ENCODE data around the gene LCN2. TPM values are rescaled to one million over a fixed set of nuclear protein-coding genes. Genes with fewer than 3 reads are reported as not detected.

Gene LCN2
- total RNA-seq, 1 experiment from 2014 or later: 1.0 TPM

DNA sequence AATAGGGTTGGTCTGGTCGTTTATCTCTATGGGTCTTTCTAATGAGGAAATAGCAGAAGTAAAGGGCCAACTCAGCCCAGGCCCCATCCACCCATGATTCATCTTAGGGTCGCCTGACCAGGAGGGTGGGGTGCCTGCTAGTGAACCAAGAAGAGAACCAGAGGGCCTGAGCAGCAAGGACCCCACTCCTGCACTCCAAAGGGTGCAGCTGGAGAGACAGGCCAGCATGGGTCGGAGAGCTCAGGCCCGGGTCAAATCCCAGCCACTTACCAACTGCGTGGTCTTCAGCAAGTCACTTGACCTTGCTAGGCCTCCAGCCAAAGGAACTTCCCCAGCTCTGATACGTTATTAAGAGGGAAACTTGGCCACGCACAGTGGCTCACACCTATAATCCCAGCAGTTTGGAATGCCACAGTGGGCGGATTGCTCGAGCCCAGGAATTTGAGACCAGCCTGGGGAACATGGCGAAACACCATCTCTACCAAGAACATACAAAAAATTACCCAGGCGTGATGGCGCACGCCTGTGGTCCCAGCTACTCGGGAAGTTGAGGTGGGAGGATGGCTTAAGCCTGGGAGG, 15.1 kb downstream of the LCN2 start:
- DNase-seq (ENCODE audit: low read depth, low spot score) (no peak), ATAC-seq (no peak)
- ChIA-PET POLR2A (no interaction called here), CTCF (interaction anchor here (0.6 kb wide), 1 partner anchor 9 kb away, joined by 11 read pairs; no protein-coding TSS in a partner anchor)
- H3K27me3 ChIP-seq (ENCODE audit: control insufficient read depth, insufficient read depth, low read length): no peaks in the 10 kb centered on the region
- intact Hi-C loops (cut with micrococcal nuclease; ENCODE audit: unreplicated experiment) (no loop called here), in situ Hi-C loops (cut with HindIII; ENCODE audit: low pct_unique_long_range_greater_than_20kb, low sequenced_read_pairs) (no loop called here)
- no peaks in the 10 kb centered on the region; the same call in 1 of the 2 replicates for H3K36me3 ChIP-seq (ENCODE audit: control insufficient read depth, insufficient read depth, low read length)
- H3K9me3 ChIP-seq (ENCODE audit: control insufficient read depth, insufficient read depth, low read depth, low read length): no peaks in the 10 kb centered on the region
- TF ChIP-seq SIN3A (IDR thresholded peaks at IDR 0.05; ENCODE audit: borderline replicate concordance, insufficient read depth, low read depth, low read length) (no peak), POLR2AphosphoS5 (IDR thresholded peaks at IDR 0.05; ENCODE audit: low read depth, low read length) (no peak)
- 0 out of 2 replicates have a peak, but pooled peaks cover 5% of the 10 kb centered on the region for H3K4me1 ChIP-seq (ENCODE audit: control insufficient read depth, insufficient read depth, low read length)
- H3K4me3 ChIP-seq (ENCODE audit: low read depth in 2 of 2, low read length in 2 of 2): no peak overlapping the region
- H3K27ac ChIP-seq (ENCODE audit: low read length): no peak overlapping the region
- no TSS peak for BruUV-seq (replicated peaks)

DNA sequence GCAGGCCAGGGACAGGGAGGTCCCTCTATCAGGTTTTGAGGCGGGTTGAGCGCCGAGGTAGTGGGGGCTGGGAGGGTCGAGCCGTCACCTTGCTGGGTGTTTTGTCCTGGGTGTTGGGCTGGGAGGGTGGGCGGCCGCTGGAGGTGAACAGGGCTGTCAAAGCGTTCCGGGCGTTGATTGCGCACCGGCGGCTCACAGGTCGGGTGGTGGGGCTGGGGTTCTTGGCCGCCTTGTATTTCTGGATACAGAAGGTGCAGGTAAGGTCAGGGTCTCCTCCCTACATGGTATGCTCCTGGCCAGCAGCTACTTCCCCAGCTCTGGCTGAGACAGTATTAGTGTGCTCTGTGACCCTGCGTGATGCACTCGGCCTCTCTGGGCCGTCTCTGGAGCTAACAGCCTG, 16.9 kb downstream of the LCN2 start:
- intact Hi-C loops (cut with micrococcal nuclease; ENCODE audit: unreplicated experiment) (no loop called here), in situ Hi-C loops (cut with HindIII; ENCODE audit: low pct_unique_long_range_greater_than_20kb, low sequenced_read_pairs) (no loop called here)
- Histone ChIP-seq H3K4me3 (ENCODE audit: low read depth in 2 of 2, low read length in 2 of 2) (no peak overlapping the region), H3K27me3 (ENCODE audit: control insufficient read depth, insufficient read depth, low read length) (no peaks in the 10 kb centered on the region), H3K9me3 (ENCODE audit: control insufficient read depth, insufficient read depth, low read depth, low read length) (no peaks in the 10 kb centered on the region), H3K36me3 (ENCODE audit: control insufficient read depth, insufficient read depth, low read length) (no peaks in the 10 kb centered on the region), H3K4me1 (ENCODE audit: control insufficient read depth, insufficient read depth, low read length) (0 out of 2 replicates have a peak, but pooled peaks cover under 1% of the 10 kb centered on the region), H3K27ac (ENCODE audit: low read length) (no peak overlapping the region)
- no peak for ATAC-seq
- BruUV-seq (replicated peaks): no TSS peak
- POLR2A ChIA-PET: no interaction called here
- CTCF ChIA-PET: no interaction called here
- TF ChIP-seq SIN3A (IDR thresholded peaks at IDR 0.05; ENCODE audit: borderline replicate concordance, insufficient read depth, low read depth, low read length): no peak
- no peak for TF ChIP-seq TCF7L2 (IDR thresholded peaks at IDR 0.05; ENCODE audit: low read depth, low read length)
- TF ChIP-seq, protein P1, sequence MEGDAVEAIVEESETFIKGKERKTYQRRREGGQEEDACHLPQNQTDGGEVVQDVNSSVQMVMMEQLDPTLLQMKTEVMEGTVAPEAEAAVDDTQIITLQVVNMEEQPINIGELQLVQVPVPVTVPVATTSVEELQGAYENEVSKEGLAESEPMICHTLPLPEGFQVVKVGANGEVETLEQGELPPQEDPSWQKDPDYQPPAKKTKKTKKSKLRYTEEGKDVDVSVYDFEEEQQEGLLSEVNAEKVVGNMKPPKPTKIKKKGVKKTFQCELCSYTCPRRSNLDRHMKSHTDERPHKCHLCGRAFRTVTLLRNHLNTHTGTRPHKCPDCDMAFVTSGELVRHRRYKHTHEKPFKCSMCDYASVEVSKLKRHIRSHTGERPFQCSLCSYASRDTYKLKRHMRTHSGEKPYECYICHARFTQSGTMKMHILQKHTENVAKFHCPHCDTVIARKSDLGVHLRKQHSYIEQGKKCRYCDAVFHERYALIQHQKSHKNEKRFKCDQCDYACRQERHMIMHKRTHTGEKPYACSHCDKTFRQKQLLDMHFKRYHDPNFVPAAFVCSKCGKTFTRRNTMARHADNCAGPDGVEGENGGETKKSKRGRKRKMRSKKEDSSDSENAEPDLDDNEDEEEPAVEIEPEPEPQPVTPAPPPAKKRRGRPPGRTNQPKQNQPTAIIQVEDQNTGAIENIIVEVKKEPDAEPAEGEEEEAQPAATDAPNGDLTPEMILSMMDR (IDR thresholded peaks at IDR 0.05): no peak
- TF ChIP-seq, protein P2, sequence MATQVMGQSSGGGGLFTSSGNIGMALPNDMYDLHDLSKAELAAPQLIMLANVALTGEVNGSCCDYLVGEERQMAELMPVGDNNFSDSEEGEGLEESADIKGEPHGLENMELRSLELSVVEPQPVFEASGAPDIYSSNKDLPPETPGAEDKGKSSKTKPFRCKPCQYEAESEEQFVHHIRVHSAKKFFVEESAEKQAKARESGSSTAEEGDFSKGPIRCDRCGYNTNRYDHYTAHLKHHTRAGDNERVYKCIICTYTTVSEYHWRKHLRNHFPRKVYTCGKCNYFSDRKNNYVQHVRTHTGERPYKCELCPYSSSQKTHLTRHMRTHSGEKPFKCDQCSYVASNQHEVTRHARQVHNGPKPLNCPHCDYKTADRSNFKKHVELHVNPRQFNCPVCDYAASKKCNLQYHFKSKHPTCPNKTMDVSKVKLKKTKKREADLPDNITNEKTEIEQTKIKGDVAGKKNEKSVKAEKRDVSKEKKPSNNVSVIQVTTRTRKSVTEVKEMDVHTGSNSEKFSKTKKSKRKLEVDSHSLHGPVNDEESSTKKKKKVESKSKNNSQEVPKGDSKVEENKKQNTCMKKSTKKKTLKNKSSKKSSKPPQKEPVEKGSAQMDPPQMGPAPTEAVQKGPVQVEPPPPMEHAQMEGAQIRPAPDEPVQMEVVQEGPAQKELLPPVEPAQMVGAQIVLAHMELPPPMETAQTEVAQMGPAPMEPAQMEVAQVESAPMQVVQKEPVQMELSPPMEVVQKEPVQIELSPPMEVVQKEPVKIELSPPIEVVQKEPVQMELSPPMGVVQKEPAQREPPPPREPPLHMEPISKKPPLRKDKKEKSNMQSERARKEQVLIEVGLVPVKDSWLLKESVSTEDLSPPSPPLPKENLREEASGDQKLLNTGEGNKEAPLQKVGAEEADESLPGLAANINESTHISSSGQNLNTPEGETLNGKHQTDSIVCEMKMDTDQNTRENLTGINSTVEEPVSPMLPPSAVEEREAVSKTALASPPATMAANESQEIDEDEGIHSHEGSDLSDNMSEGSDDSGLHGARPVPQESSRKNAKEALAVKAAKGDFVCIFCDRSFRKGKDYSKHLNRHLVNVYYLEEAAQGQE (IDR thresholded peaks at IDR 0.05; ENCODE audit: insufficient read depth in 1 of 2, low read depth in 2 of 2, low read length in 1 of 2): no peak
- no peak for TF ChIP-seq POLR2AphosphoS5 (IDR thresholded peaks at IDR 0.05; ENCODE audit: low read depth, low read length)
- DNase-seq (ENCODE audit: low read depth, low spot score): no peak

DNA sequence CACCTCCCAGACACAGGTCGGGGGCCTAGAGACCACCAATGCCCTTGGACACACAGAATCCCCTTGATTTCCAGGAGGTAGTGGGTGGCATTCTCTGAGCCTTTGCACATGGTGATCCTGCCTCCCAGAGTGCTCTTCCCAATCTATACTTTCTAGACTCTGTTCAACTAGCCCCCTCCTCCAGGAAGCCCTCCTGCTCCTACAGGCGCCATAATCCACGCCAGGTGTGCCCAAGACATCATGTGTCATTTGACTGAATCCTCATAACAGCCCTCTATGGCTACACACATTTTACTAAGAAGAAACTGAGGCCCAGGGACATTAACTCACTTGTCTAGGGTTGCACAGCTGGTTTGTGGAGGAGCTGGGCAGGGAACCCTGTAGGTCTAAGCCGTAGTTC, 18.0 kb downstream of the LCN2 start:
- BruUV-seq (replicated peaks): no TSS peak
- DNase-seq (ENCODE audit: low read depth, low spot score) (no peak), ATAC-seq (no peak)
- intact Hi-C loops (cut with micrococcal nuclease; ENCODE audit: unreplicated experiment) (no loop called here), in situ Hi-C loops (cut with HindIII; ENCODE audit: low pct_unique_long_range_greater_than_20kb, low sequenced_read_pairs) (no loop called here)
- no peak overlapping the region for H3K27ac ChIP-seq (ENCODE audit: low read length)
- no peak overlapping the region for H3K4me3 ChIP-seq (ENCODE audit: low read depth in 2 of 2, low read length in 2 of 2)
- no peak for TF ChIP-seq SIN3A (IDR thresholded peaks at IDR 0.05; ENCODE audit: borderline replicate concordance, insufficient read depth, low read depth, low read length)
- TF ChIP-seq, protein P2 (IDR thresholded peaks at IDR 0.05; ENCODE audit: insufficient read depth in 1 of 2, low read depth in 2 of 2, low read length in 1 of 2): no peak
- no peak for TF ChIP-seq TCF7L2 (IDR thresholded peaks at IDR 0.05; ENCODE audit: low read depth, low read length)
- no peak for TF ChIP-seq POLR2AphosphoS5 (IDR thresholded peaks at IDR 0.05; ENCODE audit: low read depth, low read length)
- H3K36me3 ChIP-seq (ENCODE audit: control insufficient read depth, insufficient read depth, low read length): no peaks in the 10 kb centered on the region
- POLR2A ChIA-PET: no interaction called here
- no peaks in the 10 kb centered on the region for H3K27me3 ChIP-seq (ENCODE audit: control insufficient read depth, insufficient read depth, low read length)
- no peaks in the 10 kb centered on the region for H3K4me1 ChIP-seq (ENCODE audit: control insufficient read depth, insufficient read depth, low read length)
- CTCF ChIA-PET: interaction anchor here (0.6 to 0.9 kb wide), 2 partner anchors 9 to 17 kb away, joined by 3 to 4 read pairs; no protein-coding TSS in a partner anchor
- no peaks in the 10 kb centered on the region for H3K9me3 ChIP-seq (ENCODE audit: control insufficient read depth, insufficient read depth, low read depth, low read length)

Measured in Panc1 (cell line).